ENCODE measurements around the gene NCOA5.

Gene NCOA5

GRCh38 chr20:46065006-46065405, 24.8 kb downstream of the NCOA5 start:
- POLR2A ChIA-PET, result no interaction called here
- H3K9me3 ChIP-seq (ENCODE audit: control insufficient read depth, insufficient read depth, low read depth, low read length), result no peaks in the 10 kb centered on the region
- no peaks in the 10 kb centered on the region for H3K4me1 ChIP-seq (ENCODE audit: control insufficient read depth, insufficient read depth, low read length)
- TF ChIP-seq REPIN1 (tag by site-specific recombination; IDR thresholded peaks at IDR 0.05; ENCODE audit: low read depth), result no peak
- no peak for TF ChIP-seq ZNF768 (tag by site-specific recombination; IDR thresholded peaks at IDR 0.05)
- TF ChIP-seq ZNF146 (tag by site-specific recombination; IDR thresholded peaks at IDR 0.05), result no peak
- TF ChIP-seq INSM2 (tag by site-specific recombination; IDR thresholded peaks at IDR 0.05), result no peak
- H3K4me3 ChIP-seq (ENCODE audit: low read depth, low read length), result no peak overlapping the region
- CTCF ChIA-PET, result interaction anchor here (1.3 kb wide), 1 partner anchor 20 kb away, joined by 5 read pairs; no protein-coding TSS in a partner anchor
- no peak overlapping the region for H3K27ac ChIP-seq (ENCODE audit: extremely low read depth, low read depth, low read length)
- peaks cover 56 to 96% of the 10 kb centered on the region in 2 experiments for H3K36me3 ChIP-seq (ENCODE audit: control insufficient read depth in 2 of 2, insufficient read depth in 1 of 2, low read length in 2 of 2)

- H3K36me3 ChIP-seq (ENCODE audit: control insufficient read depth in 2 of 2, insufficient read depth in 1 of 2, low read length in 2 of 2), result peaks cover 46 to 83% of the 10 kb centered on the region in 2 experiments
- TF ChIP-seq ZFP69B (tag by site-specific recombination; IDR thresholded peaks at IDR 0.05) (no peak), ZNF561 (tag by site-specific recombination; IDR thresholded peaks at IDR 0.05; ENCODE audit: borderline replicate concordance) (no peak), ZNF830 (tag by site-specific recombination; IDR thresholded peaks at IDR 0.05; ENCODE audit: low read depth) (no peak), ZFP37 (tag by site-specific recombination; IDR thresholded peaks at IDR 0.05) (no peak), ZBTB8A (tag by site-specific recombination; IDR thresholded peaks at IDR 0.05) (no peak), ZNF239 (tag by site-specific recombination; IDR thresholded peaks at IDR 0.05) (no peak), ZNF600 (tag by site-specific recombination; IDR thresholded peaks at IDR 0.05) (no peak), REPIN1 (tag by site-specific recombination; IDR thresholded peaks at IDR 0.05; ENCODE audit: low read depth) (no peak), ZNF24 (tag by site-specific recombination; IDR thresholded peaks at IDR 0.05) (no peak), PRDM4 (tag by site-specific recombination; IDR thresholded peaks at IDR 0.05) (no peak), ZNF324 (tag by site-specific recombination; IDR thresholded peaks at IDR 0.05) (no peak), ZNF132 (tag by site-specific recombination; IDR thresholded peaks at IDR 0.05; ENCODE audit: borderline replicate concordance) (no peak), ZSCAN4 (tag by site-specific recombination; IDR thresholded peaks at IDR 0.05) (no peak), MEIS1 (CRISPR knock-in tag; IDR thresholded peaks at IDR 0.05; ENCODE audit: borderline replicate concordance) (no peak), ZNF555 (tag by site-specific recombination; conservative IDR thresholded peaks at IDR 0.05) (no peak)
- H3K4me1 ChIP-seq (ENCODE audit: control insufficient read depth, insufficient read depth, low read length), result no peaks in the 10 kb centered on the region
- H3K9me3 ChIP-seq (ENCODE audit: control insufficient read depth, insufficient read depth, low read depth, low read length), result no peaks in the 10 kb centered on the region
- ChIA-PET POLR2A (no interaction called here), CTCF (no interaction called here)
- H3K4me3 ChIP-seq (ENCODE audit: low read depth, low read length), result no peak overlapping the region
- no peak overlapping the region for H3K27ac ChIP-seq (ENCODE audit: extremely low read depth, low read depth, low read length)
Observed at GRCh38 chr20:46063652-46064054, 26.1 kb downstream of the NCOA5 start.

GRCh38 chr20:46063151-46063550, 26.6 kb downstream of the NCOA5 start:
- Histone ChIP-seq H3K9me3 (ENCODE audit: control insufficient read depth, insufficient read depth, low read depth, low read length) (no peaks in the 10 kb centered on the region), H3K4me1 (ENCODE audit: control insufficient read depth, insufficient read depth, low read length) (no peaks in the 10 kb centered on the region), H3K27ac (ENCODE audit: extremely low read depth, low read depth, low read length) (no peak overlapping the region), H3K4me3 (ENCODE audit: low read depth, low read length) (no peak overlapping the region), H3K36me3 (ENCODE audit: control insufficient read depth in 2 of 2, insufficient read depth in 1 of 2, low read length in 2 of 2) (peaks cover 41 to 78% of the 10 kb centered on the region in 2 experiments)
- ChIA-PET POLR2A (no interaction called here), CTCF (no interaction called here)
- TF ChIP-seq KLF16 (tag by site-specific recombination; IDR thresholded peaks at IDR 0.05) (no peak), MYNN (tag by site-specific recombination; IDR thresholded peaks at IDR 0.05; ENCODE audit: borderline replicate concordance) (no peak), ZNF37A (tag by site-specific recombination; IDR thresholded peaks at IDR 0.05) (no peak), RBAK (tag by site-specific recombination; IDR thresholded peaks at IDR 0.05) (no peak), ZNF677 (tag by site-specific recombination; IDR thresholded peaks at IDR 0.05) (no peak), HOXD13 (CRISPR knock-in tag; IDR thresholded peaks at IDR 0.05; ENCODE audit: borderline replicate concordance) (no peak), ZNF768 (tag by site-specific recombination; IDR thresholded peaks at IDR 0.05) (no peak), ZNF747 (tag by site-specific recombination; IDR thresholded peaks at IDR 0.05) (no peak), ZNF560 (tag by site-specific recombination; IDR thresholded peaks at IDR 0.05; ENCODE audit: borderline replicate concordance) (no peak), ZFHX2 (tag by site-specific recombination; conservative IDR thresholded peaks at IDR 0.05) (no peak), ZNF184 (tag by site-specific recombination; IDR thresholded peaks at IDR 0.05) (no peak)

Measured in HEK293 (cell line).